Erythroblast (primary cell): ENCODE results near the gene OR2Z1.

ENCODE experiments used
- GATA1 ChIP-seq: IDR thresholded peaks from 2 replicates; pipeline ENCODE4 v1.6.1; 2011; ENCODE audit warnings: low read depth, mild to moderate bottlenecking, control low read depth, low read length, moderate library complexity
- POLR2A ChIP-seq: IDR thresholded peaks from 2 replicates; pipeline ENCODE4 v1.6.1; 2011; ENCODE audit warnings: mild to moderate bottlenecking, low read length

- no peak for TF ChIP-seq POLR2A
- TF ChIP-seq GATA1 = no peak
These were observed 10.2 kb downstream of the OR2Z1 start for GRCh38 chr19:8731428-8732169.
